ENCODE measurements around the gene CD209.

CD209 gene

GRCh38 chr19:7704280-7705060, 42.9 kb downstream of the CD209 start:
- no peak overlapping the region for H3K23ac ChIP-seq (ENCODE audit: low read length)
- no peak overlapping the region for H3K4ac ChIP-seq (ENCODE audit: low read depth, low read length)
- no peak for DNase-seq
- no peak overlapping the region for H3K4me2 ChIP-seq (ENCODE audit: low read length)
- H3K36me3 ChIP-seq (ENCODE audit: control insufficient read depth in 1 of 2, insufficient read depth in 2 of 2, low read length in 2 of 2): no peaks in the 10 kb centered on the region
- no peaks in the 10 kb centered on the region for H3K9me3 ChIP-seq (ENCODE audit: insufficient read depth, low read depth, low read length)
- no peak overlapping the region for H2BK5ac ChIP-seq (ENCODE audit: low read depth, low read length, poor library complexity)
- H3K4me1 ChIP-seq (ENCODE audit: control insufficient read depth in 1 of 2, insufficient read depth in 2 of 2, low read length in 2 of 2): no peaks in the 10 kb centered on the region
- no peak overlapping the region for H4K8ac ChIP-seq (ENCODE audit: low read depth, low read length)
- H3K27me3 ChIP-seq (ENCODE audit: insufficient read depth, low read length): no peaks in the 10 kb centered on the region
- no peak overlapping the region for H3K27ac ChIP-seq (ENCODE audit: low read depth, low read length)
- H3K9ac ChIP-seq (ENCODE audit: low read length): no peak overlapping the region
- no peak overlapping the region for H2BK120ac ChIP-seq (ENCODE audit: insufficient read depth, low read length, poor library complexity)
- H3K18ac ChIP-seq (ENCODE audit: low read length): no peak overlapping the region
- H3K14ac ChIP-seq (ENCODE audit: low read length): no peak overlapping the region
- no peak overlapping the region for H3K4me3 ChIP-seq (ENCODE audit: low read depth, low read length)
- H3K79me2 ChIP-seq (ENCODE audit: control insufficient read depth, insufficient read depth, low read length, poor library complexity): no peaks in the 10 kb centered on the region
- H4K12ac ChIP-seq (ENCODE audit: low read depth, low read length): no peak overlapping the region
- no peaks in the 10 kb centered on the region for H3K79me1 ChIP-seq (ENCODE audit: low read length)
- no peak overlapping the region for H4K91ac ChIP-seq (ENCODE audit: low read depth, low read length)
- H2AK5ac ChIP-seq (ENCODE audit: low read length): no peak overlapping the region
- no peak overlapping the region for H2AFZ ChIP-seq (ENCODE audit: insufficient read depth, low read length, poor library complexity)
- H2BK12ac ChIP-seq (ENCODE audit: low read length): no peak overlapping the region
- whole genome bisulfite sequencing (ENCODE audit: extremely low coverage, insufficient coverage, insufficient read length): no CpG with 5 or more reads among the region's 6 CpGs

GRCh38 chr19:7703332-7703731, 44.0 kb downstream of the CD209 start:
- Histone ChIP-seq H3K79me1 (ENCODE audit: low read length) (no peaks in the 10 kb centered on the region), H4K91ac (ENCODE audit: low read depth, low read length) (no peak overlapping the region), H2BK120ac (ENCODE audit: insufficient read depth, low read length, poor library complexity) (no peak overlapping the region), H3K4me3 (ENCODE audit: low read depth, low read length) (no peak overlapping the region), H3K14ac (ENCODE audit: low read length) (no peak overlapping the region), H3K9ac (ENCODE audit: low read length) (no peak overlapping the region), H3K27ac (ENCODE audit: low read depth, low read length) (no peak overlapping the region), H3K27me3 (ENCODE audit: insufficient read depth, low read length) (no peaks in the 10 kb centered on the region), H3K23ac (ENCODE audit: low read length) (no peak overlapping the region), H2AK5ac (ENCODE audit: low read length) (no peak overlapping the region), H3K79me2 (ENCODE audit: control insufficient read depth, insufficient read depth, low read length, poor library complexity) (no peaks in the 10 kb centered on the region), H4K8ac (ENCODE audit: low read depth, low read length) (no peak overlapping the region), H3K18ac (ENCODE audit: low read length) (no peak overlapping the region), H3K36me3 (ENCODE audit: control insufficient read depth in 1 of 2, insufficient read depth in 2 of 2, low read length in 2 of 2) (no peaks in the 10 kb centered on the region), H3K9me3 (ENCODE audit: insufficient read depth, low read depth, low read length) (no peaks in the 10 kb centered on the region), H3K4ac (ENCODE audit: low read depth, low read length) (no peak overlapping the region), H3K4me1 (ENCODE audit: control insufficient read depth in 1 of 2, insufficient read depth in 2 of 2, low read length in 2 of 2) (no peaks in the 10 kb centered on the region), H2BK5ac (ENCODE audit: low read depth, low read length, poor library complexity) (no peak overlapping the region), H2BK12ac (ENCODE audit: low read length) (no peak overlapping the region), H2AFZ (ENCODE audit: insufficient read depth, low read length, poor library complexity) (no peak overlapping the region), H3K4me2 (ENCODE audit: low read length) (no peak overlapping the region), H4K12ac (ENCODE audit: low read depth, low read length) (no peak overlapping the region)
- no CpG with 5 or more reads among the region's 8 CpGs for WGBS (ENCODE audit: extremely low coverage, insufficient coverage, insufficient read length)
- DNase-seq: no peak

GRCh38 chr19:7701654-7702457, 45.5 kb downstream of the CD209 start, which contains the start of gene FCER2:
Gene FCER2, minus strand, starts transcription at chr19:7702131. Its CDS starts 2,371 bp downstream, at chr19:7699760.
- no peak for DNase-seq
- Histone ChIP-seq H3K79me2 (ENCODE audit: control insufficient read depth, insufficient read depth, low read length, poor library complexity) (no peaks in the 10 kb centered on the region), H3K79me1 (ENCODE audit: low read length) (no peaks in the 10 kb centered on the region), H4K91ac (ENCODE audit: low read depth, low read length) (no peak within 1 kb of the TSS), H3K18ac (ENCODE audit: low read length) (no peak within 1 kb of the TSS), H3K9me3 (ENCODE audit: insufficient read depth, low read depth, low read length) (no peaks in the 10 kb centered on the region), H3K4me1 (ENCODE audit: control insufficient read depth in 1 of 2, insufficient read depth in 2 of 2, low read length in 2 of 2) (no peaks in the 10 kb centered on the region), H2BK12ac (ENCODE audit: low read length) (no peak within 1 kb of the TSS), H3K9ac (ENCODE audit: low read length) (peak within 1 kb of the TSS; percentile 20), H4K8ac (ENCODE audit: low read depth, low read length) (no peak within 1 kb of the TSS), H2BK5ac (ENCODE audit: low read depth, low read length, poor library complexity) (no peak within 1 kb of the TSS), H3K4me2 (ENCODE audit: low read length) (no peak within 1 kb of the TSS), H3K4me3 (ENCODE audit: low read depth, low read length) (no peak within 1 kb of the TSS), H3K23ac (ENCODE audit: low read length) (no peak within 1 kb of the TSS), H3K27ac (ENCODE audit: low read depth, low read length) (no peak within 1 kb of the TSS), H3K14ac (ENCODE audit: low read length) (no peak within 1 kb of the TSS), H2AK5ac (ENCODE audit: low read length) (no peak within 1 kb of the TSS), H2AFZ (ENCODE audit: insufficient read depth, low read length, poor library complexity) (no peak within 1 kb of the TSS), H4K12ac (ENCODE audit: low read depth, low read length) (no peak within 1 kb of the TSS), H3K36me3 (ENCODE audit: control insufficient read depth in 1 of 2, insufficient read depth in 2 of 2, low read length in 2 of 2) (no peaks in the 10 kb centered on the region), H3K27me3 (ENCODE audit: insufficient read depth, low read length) (no peaks in the 10 kb centered on the region), H3K4ac (ENCODE audit: low read depth, low read length) (no peak within 1 kb of the TSS), H2BK120ac (ENCODE audit: insufficient read depth, low read length, poor library complexity) (no peak within 1 kb of the TSS)
- WGBS (ENCODE audit: extremely low coverage, insufficient coverage, insufficient read length): no CpG with 5 or more reads among the region's 20 CpGs

GRCh38 chr19:7701049-7701653, 46.2 kb downstream of the CD209 start:
- Histone ChIP-seq H3K79me2 (ENCODE audit: control insufficient read depth, insufficient read depth, low read length, poor library complexity) (no peaks in the 10 kb centered on the region), H2BK5ac (ENCODE audit: low read depth, low read length, poor library complexity) (no peak overlapping the region), H3K9ac (ENCODE audit: low read length) (no peak overlapping the region), H3K4ac (ENCODE audit: low read depth, low read length) (no peak overlapping the region), H3K4me2 (ENCODE audit: low read length) (no peak overlapping the region), H4K8ac (ENCODE audit: low read depth, low read length) (no peak overlapping the region), H3K36me3 (ENCODE audit: control insufficient read depth in 1 of 2, insufficient read depth in 2 of 2, low read length in 2 of 2) (no peaks in the 10 kb centered on the region), H3K79me1 (ENCODE audit: low read length) (no peaks in the 10 kb centered on the region), H3K18ac (ENCODE audit: low read length) (no peak overlapping the region), H3K14ac (ENCODE audit: low read length) (no peak overlapping the region), H2AK5ac (ENCODE audit: low read length) (no peak overlapping the region), H3K23ac (ENCODE audit: low read length) (no peak overlapping the region), H3K27me3 (ENCODE audit: insufficient read depth, low read length) (no peaks in the 10 kb centered on the region), H4K91ac (ENCODE audit: low read depth, low read length) (no peak overlapping the region), H3K9me3 (ENCODE audit: insufficient read depth, low read depth, low read length) (no peaks in the 10 kb centered on the region), H4K12ac (ENCODE audit: low read depth, low read length) (no peak overlapping the region), H2BK120ac (ENCODE audit: insufficient read depth, low read length, poor library complexity) (no peak overlapping the region), H3K4me1 (ENCODE audit: control insufficient read depth in 1 of 2, insufficient read depth in 2 of 2, low read length in 2 of 2) (no peaks in the 10 kb centered on the region), H3K4me3 (ENCODE audit: low read depth, low read length) (no peak overlapping the region), H3K27ac (ENCODE audit: low read depth, low read length) (no peak overlapping the region), H2BK12ac (ENCODE audit: low read length) (no peak overlapping the region), H2AFZ (ENCODE audit: insufficient read depth, low read length, poor library complexity) (no peak overlapping the region)
- DNase-seq: no peak
- WGBS (ENCODE audit: extremely low coverage, insufficient coverage, insufficient read length): no CpG with 5 or more reads among the region's 12 CpGs
